SU-DHL-6 (cell line): ENCODE data around the gene R3HDM2.

Source experiments
- CTCF ChIP-seq: fragments of 200-600 bp; sonication (generic); IDR thresholded peaks from one replicate; pipeline ENCODE4 v1.5.1; 2017; ENCODE audit warnings: antibody characterized with exemption, mild to moderate bottlenecking, low read length, moderate library complexity; ENCODE audit not compliant: insufficient read depth, poor library complexity, severe bottlenecking
- EZH2phosphoT487 ChIP-seq: fragments of 200-600 bp; sonication (generic), shearing (Covaris generic); conservative IDR thresholded peaks from 2 replicates; pipeline ENCODE4 v1.6.1; 2018; ENCODE audit warnings: mild to moderate bottlenecking, antibody characterized with exemption, low read length, moderate library complexity, mixed read lengths

DNA sequence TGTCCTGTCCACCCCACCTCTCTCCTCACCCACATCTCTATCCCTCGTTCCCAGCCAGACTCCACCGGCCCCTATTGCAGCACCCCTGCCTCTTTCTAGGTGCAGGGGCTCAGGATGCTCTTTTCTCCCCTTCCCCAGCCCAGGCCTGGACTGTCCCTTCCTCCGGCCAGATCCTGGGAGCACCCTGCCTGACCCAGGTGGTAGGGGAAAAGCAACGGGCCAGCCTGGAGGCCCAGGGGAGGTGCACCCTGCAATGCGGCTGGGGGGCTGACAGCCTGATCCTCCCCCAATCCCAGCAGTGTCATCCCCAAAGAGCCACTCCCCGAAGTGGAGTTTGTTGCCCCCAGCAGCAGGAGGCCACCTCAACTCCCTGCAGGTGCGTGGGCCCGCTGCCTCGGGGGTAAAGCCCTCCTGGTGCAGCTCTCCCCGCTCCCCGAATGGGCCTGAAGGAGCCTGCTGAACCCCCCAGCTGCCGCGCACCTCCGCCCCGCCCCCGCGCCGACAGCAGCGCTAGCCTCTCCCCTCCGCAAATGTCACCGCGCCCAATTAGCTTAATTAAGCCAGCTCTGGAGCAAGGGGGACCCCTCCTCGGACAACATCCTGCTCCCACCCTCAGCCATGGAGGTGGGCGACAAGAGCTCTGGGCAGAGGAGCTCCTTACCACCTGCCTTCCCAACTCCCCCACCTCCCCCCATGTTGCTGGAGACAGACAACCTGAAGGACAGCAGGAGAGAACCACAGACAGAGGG is 209.5 kb downstream of the R3HDM2 start:
- TF ChIP-seq CTCF (no peak), EZH2phosphoT487 (no peak)
